Upper lobe of left lung (tissue), 6 donors: Measurements from ENCODE around the gene AGTRAP. TPM values are rescaled to one million over a fixed set of nuclear protein-coding genes. Genes with fewer than 3 reads are reported as not detected.

Source experiments
- ATAC-seq, 2 donors: fragments of 200-7000 bp; cut with Tn5 transposase; one replicate each; pipeline ENCODE4 v1.9.1; 2022; ENCODE audit warnings: mild to moderate bottlenecking in 2 of 2, moderate library complexity in 2 of 2; ENCODE audit not compliant: low FRiP score in 2 of 2
- DNase-seq, 2 donors: peaks; one replicate each; pipeline ENCODE4 v3.0.0-alpha.2; 2019 to 2020
- H3K27ac ChIP-seq, 4 donors: fragments of 200-600 bp; sonication (generic); one replicate each; pipeline ENCODE4 v1.5.1; 2016 to 2019
- H3K27me3 ChIP-seq, 4 donors: fragments of 200-600 bp; sonication (generic); one replicate each; pipeline ENCODE4 v1.5.1; 2017 to 2019
- H3K36me3 ChIP-seq, 4 donors: fragments of 200-600 bp; sonication (generic); one replicate each; pipeline ENCODE4 v1.5.1; 2016 to 2019
- H3K4me1 ChIP-seq, 4 donors: fragments of 200-600 bp; sonication (generic); one replicate each; pipeline ENCODE4 v1.5.1; 2018 to 2019
- H3K4me3 ChIP-seq, 4 donors: fragments of 200-600 bp; sonication (generic); one replicate each; pipeline ENCODE4 v1.5.1; 2017 to 2019; ENCODE audit warnings: mild to moderate bottlenecking in 2 of 4, moderate library complexity in 1 of 4
- H3K9me3 ChIP-seq, 4 donors: fragments of 200-600 bp; sonication (generic); one replicate each; pipeline ENCODE4 v1.5.1; 2018 to 2019
- EP300 ChIP-seq, 4 donors: sonication (generic); formaldehyde crosslinking; IDR thresholded peaks; one replicate each; pipeline ENCODE4 v1.5.1; 2017; ENCODE audit warnings: antibody characterized with exemption in 4 of 4, control low read depth in 2 of 4
- POLR2A ChIP-seq, 4 donors: fragments of 450-650 bp; IDR thresholded peaks; one replicate each; pipeline ENCODE4 v1.5.1; 2016 to 2017; ENCODE audit warnings: antibody characterized with exemption in 4 of 4, mild to moderate bottlenecking in 2 of 4
- POLR2AphosphoS5 ChIP-seq, 2 donors: sonication (generic); formaldehyde crosslinking; IDR thresholded peaks; one replicate each; pipeline ENCODE4 v1.5.1; 2017; ENCODE audit warnings: antibody characterized with exemption in 2 of 2
- WGBS, 2 donors: methylation state at CpG; one replicate each; pipeline ENCODE4 v1.1.5; 2017 to 2018; 5-methylcytosine and 5-hydroxymethylcytosine counted together
- total RNA-seq, 6 donors: library from RNA; depleted of rRNA in 4 of 6; stranded (reverse); fragments of >200 nt in 4 of 6; gene quantifications; one replicate each; pipeline versions ENCODE4 v1.1.0 to v1.2.1, GENCODE V29; 2016 to 2021
- TF ChIP-seq, protein P1 (sequence below), 6 experiments: fragments of 450-650 bp in 4 of 6; fragments of 200-600 bp in 2 of 6; sonication (generic) in 2 of 6; IDR thresholded peaks; one replicate each; pipeline ENCODE4 v1.5.1; 2016 to 2019; ENCODE audit warnings: antibody characterized with exemption in 6 of 6
- donor health status: DM: no; HTN: no; CAD: no; lungs with moderate emphysema.
- donor health status: DM: no; HTN: yes; CAD: no; lungs with severe emphysema.

AGTRAP gene
- total RNA-seq, 6 donors from 2014 or later = 52.2 to 80.1 (median 68.7) TPM

- Histone ChIP-seq H3K9me3 (no peaks in the 10 kb centered on the region), H3K27ac (peak overlapping the region; percentile 88 to 99 (median 94)), H3K27me3 (no peaks in the 10 kb centered on the region), H3K4me3 (no peak overlapping the region), H3K4me1 (peaks cover 70 to 80% (median 78%) of the 10 kb centered on the region in 4 donors), H3K36me3 (peaks cover 0 to 22% (median 4%) of the 10 kb centered on the region in 4 donors)
- DNase-seq (peak; percentile 70 to 92), ATAC-seq (peak; percentile 43 to 78)
- TF ChIP-seq EP300 (IDR thresholded peaks at IDR 0.05) (peak in 1 of 4 donors; percentile 88), POLR2A (IDR thresholded peaks at IDR 0.05) (peak in 1 of 4 donors; percentile 38), POLR2AphosphoS5 (IDR thresholded peaks at IDR 0.05) (peak; percentile 38 to 70)
- TF ChIP-seq, protein P1, sequence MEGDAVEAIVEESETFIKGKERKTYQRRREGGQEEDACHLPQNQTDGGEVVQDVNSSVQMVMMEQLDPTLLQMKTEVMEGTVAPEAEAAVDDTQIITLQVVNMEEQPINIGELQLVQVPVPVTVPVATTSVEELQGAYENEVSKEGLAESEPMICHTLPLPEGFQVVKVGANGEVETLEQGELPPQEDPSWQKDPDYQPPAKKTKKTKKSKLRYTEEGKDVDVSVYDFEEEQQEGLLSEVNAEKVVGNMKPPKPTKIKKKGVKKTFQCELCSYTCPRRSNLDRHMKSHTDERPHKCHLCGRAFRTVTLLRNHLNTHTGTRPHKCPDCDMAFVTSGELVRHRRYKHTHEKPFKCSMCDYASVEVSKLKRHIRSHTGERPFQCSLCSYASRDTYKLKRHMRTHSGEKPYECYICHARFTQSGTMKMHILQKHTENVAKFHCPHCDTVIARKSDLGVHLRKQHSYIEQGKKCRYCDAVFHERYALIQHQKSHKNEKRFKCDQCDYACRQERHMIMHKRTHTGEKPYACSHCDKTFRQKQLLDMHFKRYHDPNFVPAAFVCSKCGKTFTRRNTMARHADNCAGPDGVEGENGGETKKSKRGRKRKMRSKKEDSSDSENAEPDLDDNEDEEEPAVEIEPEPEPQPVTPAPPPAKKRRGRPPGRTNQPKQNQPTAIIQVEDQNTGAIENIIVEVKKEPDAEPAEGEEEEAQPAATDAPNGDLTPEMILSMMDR (IDR thresholded peaks at IDR 0.05) = no peak
- 27 to 43% methylated on average over 7 to 16 of the region's 16 CpGs for WGBS, 2 donors
Observed at GRCh38 chr1:11787251-11787803, 51.4 kb downstream of the AGTRAP start.

GRCh38 chr1:11787804-11788436 lies 52.0 kb downstream of the AGTRAP start:
- peak overlapping the region in 2 of 4 donors; percentile 16 to 20 for H3K4me3 ChIP-seq
- no peaks in the 10 kb centered on the region for H3K27me3 ChIP-seq
- ATAC-seq = no peak
- H3K4me1 ChIP-seq = peaks cover 74 to 84% (median 79%) of the 10 kb centered on the region in 4 donors
- H3K9me3 ChIP-seq = no peaks in the 10 kb centered on the region
- TF ChIP-seq, protein P1 (IDR thresholded peaks at IDR 0.05) = no peak
- TF ChIP-seq POLR2AphosphoS5 (IDR thresholded peaks at IDR 0.05) = peak in 1 of 2 donors; percentile 24
- 60 to 93% methylated on average over 6 to 12 of the region's 14 CpGs for WGBS, 2 donors
- peaks cover 0 to 27% (median 9%) of the 10 kb centered on the region in 4 donors for H3K36me3 ChIP-seq
- peak overlapping the region; percentile 88 to 99 (median 94) for H3K27ac ChIP-seq
- DNase-seq = peak in 1 of 2 donors; percentile 74

DNA sequence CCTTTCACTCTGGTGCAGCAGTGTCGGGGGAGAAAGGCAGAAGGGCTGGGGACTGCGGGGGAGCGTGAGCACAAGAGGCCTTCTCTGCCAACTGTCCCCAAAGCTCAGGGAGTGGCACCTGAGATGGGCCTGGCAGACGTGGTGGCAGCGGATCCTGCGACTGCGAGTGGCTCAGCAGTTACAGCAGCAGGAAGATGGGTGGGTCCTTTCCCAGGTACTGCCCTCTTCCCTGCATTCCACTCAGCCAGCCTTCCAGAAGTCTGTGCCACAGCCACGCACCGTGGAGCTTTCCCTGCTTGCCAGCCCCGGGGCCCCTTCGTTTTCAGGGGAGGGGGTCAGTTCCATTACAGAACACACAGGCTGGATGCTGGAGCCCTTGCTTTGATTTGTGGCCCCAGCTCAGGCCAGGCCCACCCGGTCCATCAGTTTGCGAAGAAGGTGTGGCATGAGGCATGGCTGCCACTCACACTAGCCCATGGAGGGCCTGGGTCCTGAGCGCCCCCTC lies 52.7 kb downstream of the AGTRAP start:
- Histone ChIP-seq H3K27me3 (no peaks in the 10 kb centered on the region), H3K4me1 (peaks cover 74 to 84% (median 79%) of the 10 kb centered on the region in 4 donors), H3K9me3 (no peaks in the 10 kb centered on the region), H3K27ac (peak overlapping the region; percentile 88 to 99 (median 94)), H3K4me3 (peak overlapping the region in 2 of 4 donors; percentile 16 to 20), H3K36me3 (peaks cover 2 to 34% (median 13%) of the 10 kb centered on the region in 4 donors)
- peak in 1 of 2 donors; percentile 31 for TF ChIP-seq POLR2AphosphoS5 (IDR thresholded peaks at IDR 0.05)
- TF ChIP-seq EP300 (IDR thresholded peaks at IDR 0.05) = no peak
- TF ChIP-seq, protein P1 (IDR thresholded peaks at IDR 0.05) = no peak
- peak in 1 of 4 donors; percentile 59 for TF ChIP-seq POLR2A (IDR thresholded peaks at IDR 0.05)
- DNase-seq (peak; percentile 71 to 75), ATAC-seq (no peak)
- 59 to 90% methylated on average over 5 to 14 of the region's 14 CpGs for WGBS, 2 donors

- ATAC-seq = no peak
- WGBS, 2 donors = 70 to 84% methylated on average over 7 to 12 of the region's 13 CpGs
- peaks cover 10 to 42% (median 21%) of the 10 kb centered on the region in 4 donors for H3K36me3 ChIP-seq
- H3K27me3 ChIP-seq = no peaks in the 10 kb centered on the region
- TF ChIP-seq EP300 (IDR thresholded peaks at IDR 0.05) (no peak), POLR2A (IDR thresholded peaks at IDR 0.05) (no peak), POLR2AphosphoS5 (IDR thresholded peaks at IDR 0.05) (no peak)
- TF ChIP-seq, protein P1 (IDR thresholded peaks at IDR 0.05) = no peak
- H3K4me1 ChIP-seq = peaks cover 74 to 82% (median 78%) of the 10 kb centered on the region in 4 donors
- H3K9me3 ChIP-seq = no peaks in the 10 kb centered on the region
- H3K27ac ChIP-seq = peak overlapping the region; percentile 88 to 99 (median 94)
- H3K4me3 ChIP-seq = no peak overlapping the region
- peak in 1 of 2 donors; percentile 58 for DNase-seq
Observed at GRCh38 chr1:11789126-11790067, 53.5 kb downstream of the AGTRAP start.
